HepG2 (cell line): ENCODE data around the gene SGCE. TPM values are rescaled to one million over a fixed set of nuclear protein-coding genes. Genes with fewer than 3 reads are reported as not detected.

Experiments used
- ATAC-seq: fragments of 200-7000 bp; cut with Tn5 transposase; 3 replicates; pipeline ENCODE4 v1.9.1; 2020; ENCODE audit warnings: mild to moderate bottlenecking, moderate library complexity
- BruUV-seq: library from RNA; stranded (reverse); fragments of 400-500 nt; replicated peaks from 2 replicates; lab custom pipeline; 2021; lab: Mats Ljungman, UMichigan
- CTCF ChIA-PET: fragments of 300-600 bp; formaldehyde crosslinking; extraction: SDS; loops from one replicate; lab custom pipeline; 2021; ENCODE audit warnings: low total read pairs, inconsistent platforms, low intra/inter-chr PET ratio; lab: Yijun Ruan, JAX
- POLR2A ChIA-PET: fragments of 350-600 bp; sonication (Branson Sonifier 250); formaldehyde crosslinking; loops from one replicate; lab custom pipeline; 2020; ENCODE audit warnings: antibody characterized with exemption, inconsistent platforms; lab: Yijun Ruan, JAX
- DNase-seq: peaks from one replicate; pipeline ENCODE4 v3.0.0-alpha.2; 2015; ENCODE audit warnings: low spot score
- FAIRE-seq: peaks from 3 replicates; lab custom pipeline; 2011; peaks lifted over from hg19 to GRCh38; lab: Jason Lieb, UNC
- H2AFZ ChIP-seq: one replicate; pipeline ENCODE4 v1.6.1; 2011; ENCODE audit warnings: low read length, inconsistent platforms
- H3K27ac ChIP-seq: fragments of 300-600 bp; 3 replicates; pipeline ENCODE4 v1.8.0; 2011; ENCODE audit warnings: mixed run types, mild to moderate bottlenecking, mixed read lengths, low read length, inconsistent platforms; ENCODE audit not compliant: insufficient read depth; ENCODE audit errors: extremely low read length
- H3K27me3 ChIP-seq, 2 experiments: fragments of 200-600 bp in 1 of 2; 2 replicates in 1 of 2; 3 replicates in 1 of 2; pipeline versions ENCODE4 v1.6.0 to v1.8.0; 2011; ENCODE audit warnings: low read length in 2 of 2, mild to moderate bottlenecking in 2 of 2, moderate library complexity in 2 of 2, inconsistent platforms in 1 of 2; ENCODE audit not compliant: insufficient read depth in 2 of 2, control insufficient read depth in 1 of 2
- H3K36me3 ChIP-seq, 2 experiments: fragments of 200-600 bp in 1 of 2; replicated peaks in 1 of 2; 2 replicates in 1 of 2; 3 replicates in 1 of 2; pipeline versions ENCODE4 v1.5.1 to v1.8.0; 2011; ENCODE audit warnings: low read length in 2 of 2, inconsistent platforms in 1 of 2; ENCODE audit not compliant: insufficient read depth in 2 of 2, control insufficient read depth in 1 of 2
- H3K4me1 ChIP-seq: 2 replicates; pipeline ENCODE4 v1.5.1; 2012; ENCODE audit warnings: low read length, inconsistent platforms; ENCODE audit not compliant: insufficient read depth
- H3K4me2 ChIP-seq: 2 replicates; pipeline ENCODE4 v1.6.0; 2011; ENCODE audit warnings: low read depth, low read length, inconsistent platforms
- H3K4me3 ChIP-seq, 3 experiments: fragments of 200-600 bp in 1 of 3; sonication (generic), shearing (Covaris generic) in 1 of 3; replicated peaks in 1 of 3; 2 replicates each; pipeline ENCODE4 v1.5.1; 2011 to 2016; ENCODE audit warnings: low read length in 3 of 3, inconsistent platforms in 2 of 3, low read depth in 2 of 3, mild to moderate bottlenecking in 2 of 3, control low read depth in 1 of 3, mixed read lengths in 1 of 3; ENCODE audit not compliant: insufficient read depth in 1 of 3
- H3K79me2 ChIP-seq: one replicate; pipeline ENCODE4 v1.6.1; 2011; ENCODE audit warnings: low read length, inconsistent platforms; ENCODE audit not compliant: insufficient read depth
- H3K9ac ChIP-seq: 2 replicates; pipeline ENCODE4 v1.6.0; 2011; ENCODE audit warnings: mild to moderate bottlenecking, low read depth, low read length, inconsistent platforms; ENCODE audit not compliant: insufficient read depth
- H3K9me3 ChIP-seq: 2 replicates; pipeline ENCODE4 v1.5.1; 2012; ENCODE audit warnings: mild to moderate bottlenecking, low read length
- H4K20me1 ChIP-seq: 2 replicates; pipeline ENCODE4 v1.6.0; 2011; ENCODE audit warnings: inconsistent platforms, mild to moderate bottlenecking, low read length, moderate library complexity; ENCODE audit not compliant: insufficient read depth
- AGO1 ChIP-seq: fragments of 200-400 bp; formaldehyde crosslinking; IDR thresholded peaks from 2 replicates; pipeline ENCODE4 v1.6.1; 2017; ENCODE audit warnings: mild to moderate bottlenecking, low read depth, low read length, moderate library complexity; ENCODE audit not compliant: poor library complexity, severe bottlenecking
- BRF2 ChIP-seq: sonication (generic); formaldehyde crosslinking; IDR thresholded peaks from 2 replicates; pipeline ENCODE4 v1.8.1; 2022; ENCODE audit warnings: mild to moderate bottlenecking, missing genetic modification reagents
- DZIP1 ChIP-seq: sonication (generic); formaldehyde crosslinking; IDR thresholded peaks from 2 replicates; pipeline ENCODE4 v1.5.0; 2020; ENCODE audit warnings: mild to moderate bottlenecking, missing genetic modification reagents
- ETV5 ChIP-seq: IDR thresholded peaks from 2 replicates; pipeline ENCODE4 v1.6.1; 2018; ENCODE audit warnings: missing biosample characterization, missing genetic modification reagents, inconsistent platforms, borderline replicate concordance
- FOSL1 ChIP-seq: sonication (generic); formaldehyde crosslinking; IDR thresholded peaks from 2 replicates; pipeline ENCODE4 v1.9.0; 2021; ENCODE audit warnings: missing genetic modification reagents, borderline replicate concordance
- HOXA9 ChIP-seq: sonication (generic); formaldehyde crosslinking; IDR thresholded peaks from 2 replicates; pipeline ENCODE4 v1.8.1; 2022; ENCODE audit warnings: missing genetic modification reagents, mild to moderate bottlenecking, moderate library complexity, borderline replicate concordance
- ISL2 ChIP-seq: sonication (generic); formaldehyde crosslinking; IDR thresholded peaks from 2 replicates; pipeline ENCODE4 v1.5.0; 2020; ENCODE audit warnings: missing genetic modification reagents
- KMT2A ChIP-seq: sonication (generic); formaldehyde crosslinking; IDR thresholded peaks from 2 replicates; pipeline ENCODE4 v1.4.0; 2020; ENCODE audit warnings: missing genetic modification reagents
- MED8 ChIP-seq: sonication (generic); formaldehyde crosslinking; IDR thresholded peaks from 2 replicates; pipeline ENCODE4 v1.8.1; 2023; ENCODE audit warnings: mild to moderate bottlenecking, missing genetic modification reagents; ENCODE audit not compliant: insufficient replicate concordance
- MIER3 ChIP-seq: IDR thresholded peaks from 2 replicates; pipeline ENCODE4 v1.6.1; 2016; ENCODE audit warnings: missing compliant biosample characterization, borderline replicate concordance
- NR2F2 ChIP-seq: IDR thresholded peaks from 2 replicates; pipeline ENCODE4 v1.6.1; 2012; ENCODE audit warnings: low read depth, inconsistent platforms, borderline replicate concordance
- SNRNP70 ChIP-seq: fragments of 200-400 bp; formaldehyde crosslinking; IDR thresholded peaks from 2 replicates; pipeline ENCODE4 v1.6.1; 2017; ENCODE audit warnings: mild to moderate bottlenecking, low read depth, low read length, moderate library complexity
- THRA ChIP-seq: sonication (generic); formaldehyde crosslinking; IDR thresholded peaks from 2 replicates; pipeline ENCODE4 v1.4.0; 2020; ENCODE audit warnings: missing genetic modification reagents, borderline replicate concordance
- ZBTB38 ChIP-seq: sonication (generic); formaldehyde crosslinking; IDR thresholded peaks from 2 replicates; pipeline ENCODE4 v1.5.1; 2020; ENCODE audit warnings: mild to moderate bottlenecking, missing genetic modification reagents
- ZFP37 ChIP-seq: sonication (generic); formaldehyde crosslinking; IDR thresholded peaks from 2 replicates; pipeline ENCODE4 v1.4.0; 2020; ENCODE audit warnings: missing genetic modification reagents, borderline replicate concordance
- ZFY ChIP-seq: sonication (generic); formaldehyde crosslinking; IDR thresholded peaks from 2 replicates; pipeline ENCODE4 v1.4.0; 2020; ENCODE audit warnings: missing genetic modification reagents
- ZNF572 ChIP-seq: sonication (generic); formaldehyde crosslinking; IDR thresholded peaks from 2 replicates; pipeline ENCODE4 v1.5.1; 2020; ENCODE audit warnings: mild to moderate bottlenecking, missing genetic modification reagents
- ZNF768 ChIP-seq: sonication (generic); formaldehyde crosslinking; IDR thresholded peaks from 2 replicates; pipeline ENCODE4 v1.4.0; 2020; ENCODE audit warnings: missing genetic modification reagents
- ZNF883 ChIP-seq: sonication (generic); formaldehyde crosslinking; IDR thresholded peaks from 2 replicates; pipeline ENCODE4 v1.5.1; 2020; ENCODE audit warnings: mild to moderate bottlenecking, missing genetic modification reagents; ENCODE audit errors: not compliant biosample characterization
- WGBS: methylation state at CpG from one replicate; pipeline ENCODE4 v1.1.6; 2017; ENCODE audit warnings: low lambda C conversion rate; 5-methylcytosine and 5-hydroxymethylcytosine counted together
- in situ Hi-C: cut with HindIII; loops from 2 replicates; pipeline ENCODE4 v1.10.0; 2017; ENCODE audit warnings: low pct_unique_long_range_greater_than_20kb; ENCODE audit not compliant: extremely low pct_ligation_motif_present
- intact Hi-C: fragments of 100-400 bp; cut with micrococcal nuclease; formaldehyde crosslinking; loops from one replicate; pipeline ENCODE4 v1.10.0; 2022; ENCODE audit not compliant: unreplicated experiment
- polyA plus RNA-seq, 8 experiments: library from polyadenylated mRNA; depleted of rRNA in 3 of 8; stranded (reverse) in 7 of 8; unstranded in 1 of 8; fragments of >200 nt; fragmentation: Illumina TruSeq in 4 of 8; extraction: Trizol in 4 of 8; gene quantifications; 2 replicates each; pipeline versions ENCODE4 v1.2.1 to v1.2.3, GENCODE V29; 2011 to 2016; ENCODE audit warnings: low read depth in 4 of 8, missing spikeins in 1 of 8, mixed read lengths in 1 of 8; ENCODE audit not compliant: insufficient read depth in 1 of 8
- total RNA-seq, 5 experiments: library from RNA; depleted of rRNA; stranded (reverse); fragments of >200 nt; fragmentation: Illumina TruSeq; extraction: Trizol; gene quantifications; 2 replicates each; pipeline ENCODE4 v1.2.3, GENCODE V29; 2016; ENCODE audit warnings: low read depth in 1 of 5

SGCE gene
- total and polyA plus RNA-seq, 2 of the 13 experiments (the other 11 are each of a cell fraction or from before 2014, with no cell fraction given) = 52.3 to 71.1 TPM

- POLR2A ChIA-PET = interaction anchor here (0.6 to 2.8 kb wide), 9 partner anchors 12 to 81 kb away, joined by 3 to 36 read pairs (median 4); partner anchors contain the start of gene SGCE
- Histone ChIP-seq H4K20me1 (no peaks in the 10 kb centered on the region), H3K36me3 (peaks cover 0 to 1% of the 10 kb centered on the region in 2 experiments; a peak in 3 of 5 replicates), H3K4me2 (no peak overlapping the region), H3K9me3 (no peaks in the 10 kb centered on the region), H3K27me3 (no peaks in the 10 kb centered on the region), H3K79me2 (peaks cover 2% of the 10 kb centered on the region), H3K9ac (no peak overlapping the region), H3K27ac (peak overlapping the region; percentile 30), H2AFZ (no peak overlapping the region), H3K4me3 (no peak overlapping the region), H3K4me1 (peaks cover 48% of the 10 kb centered on the region)
- ATAC-seq (peak; percentile 94), FAIRE-seq (no peak), DNase-seq (peak; percentile 82)
- WGBS = 79% methylated on average over 2 of the region's 2 CpGs
- BruUV-seq = no TSS peak
- intact Hi-C loops = loop anchor here (1.0 to 5.0 kb wide), 3 partner anchors 35 to 82 kb away; no protein-coding TSS in a partner anchor
- in situ Hi-C loops = no loop called here
- CTCF ChIA-PET = no interaction called here
- TF ChIP-seq MIER3 = no peak; the same call in 1 of the 2 replicates
- peak; percentile 46 for TF ChIP-seq ZFY (CRISPR knock-in tag)
- no peak; the same call in 1 of the 2 replicates for TF ChIP-seq NR2F2
- no peak for TF ChIP-seq ZNF883 (CRISPR knock-in tag)
- TF ChIP-seq ZBTB38 (CRISPR knock-in tag) = no peak
- TF ChIP-seq FOSL1 (CRISPR knock-in tag) = peak; percentile 83
- TF ChIP-seq ZNF572 (CRISPR knock-in tag) = no peak
- no peak for TF ChIP-seq THRA (CRISPR knock-in tag)
- TF ChIP-seq SNRNP70 = no peak
- no peak; the same call in 1 of the 2 replicates for TF ChIP-seq ETV5 (CRISPR knock-in tag)
- no peak for TF ChIP-seq DZIP1 (CRISPR knock-in tag)
- TF ChIP-seq HOXA9 (CRISPR knock-in tag) = no peak
- TF ChIP-seq ZNF768 (CRISPR knock-in tag) = no peak
- no peak for TF ChIP-seq BRF2 (CRISPR knock-in tag)
- no peak for TF ChIP-seq ZFP37 (CRISPR knock-in tag)
- TF ChIP-seq MED8 (CRISPR knock-in tag) = no peak
- no peak for TF ChIP-seq KMT2A (CRISPR knock-in tag)
- 0 out of 2 replicates have a peak, but pooled peaks have one; percentile 34 for TF ChIP-seq ISL2 (CRISPR knock-in tag)
- no peak for TF ChIP-seq AGO1
These were observed 35.2 kb downstream of the SGCE start for GRCh38 chr7:94620703-94621118.
